H1 (cell line): ENCODE measurements around the gene ASIC2. TPM values are rescaled to one million over a fixed set of nuclear protein-coding genes. Genes with fewer than 3 reads are reported as not detected.

Source experiments
- CTCF ChIA-PET: fragments of 300-600 bp; sonication (Branson Sonifier 250); formaldehyde crosslinking; loops from one replicate; lab custom pipeline; 2021; ENCODE audit not compliant: partially characterized antibody; lab: Charles Lee
- POLR2A ChIA-PET: fragments of 300-600 bp; sonication (Branson Sonifier 250); formaldehyde crosslinking; loops from one replicate; lab custom pipeline; 2021; ENCODE audit warnings: inconsistent platforms; ENCODE audit not compliant: partially characterized antibody; lab: Charles Lee
- DNase-seq, 2 experiments: peaks; one replicate each; pipeline versions ENCODE4 v3.0.0 to v3.0.0-alpha.2; 2010 to 2022; ENCODE audit warnings: low spot score in 2 of 2, low read depth in 1 of 2, mixed read lengths in 1 of 2
- FAIRE-seq: peaks from 2 replicates; lab custom pipeline; 2011; peaks lifted over from hg19 to GRCh38; lab: Jason Lieb, UNC
- H2AFZ ChIP-seq: 2 replicates; pipeline ENCODE4 v1.8.1; 2012; ENCODE audit warnings: low read length, inconsistent platforms
- H2AK5ac ChIP-seq: 2 replicates; pipeline ENCODE4 v1.6.1; 2013; ENCODE audit warnings: low read depth, low read length
- H2BK120ac ChIP-seq: replicated peaks from 2 replicates; pipeline ENCODE3; 2013; ENCODE audit warnings: low read depth, low read length, inconsistent platforms
- H2BK12ac ChIP-seq: 2 replicates; pipeline ENCODE4 v1.6.1; 2013; ENCODE audit warnings: low read depth, low read length
- H2BK15ac ChIP-seq: 2 replicates; pipeline ENCODE4 v1.6.1; 2013; ENCODE audit warnings: low read length
- H2BK20ac ChIP-seq: 2 replicates; pipeline ENCODE4 v1.6.1; 2013; ENCODE audit warnings: low read length
- H2BK5ac ChIP-seq: 2 replicates; pipeline ENCODE4 v1.6.1; 2013; ENCODE audit warnings: low read depth, low read length
- H3K14ac ChIP-seq: 2 replicates; pipeline ENCODE4 v1.6.1; 2013; ENCODE audit warnings: inconsistent platforms; ENCODE audit not compliant: insufficient read length
- H3K18ac ChIP-seq: 2 replicates; pipeline ENCODE4 v1.6.1; 2013; ENCODE audit warnings: low read length; ENCODE audit errors: extremely low read depth
- H3K23ac ChIP-seq: 2 replicates; pipeline ENCODE4 v1.6.1; 2013; ENCODE audit warnings: inconsistent platforms; ENCODE audit not compliant: insufficient read length
- H3K23me2 ChIP-seq: 2 replicates; pipeline ENCODE4 v1.6.1; 2013; ENCODE audit warnings: low read depth, low read length
- H3K27ac ChIP-seq: 2 replicates; pipeline ENCODE4 v1.6.1; 2011; ENCODE audit warnings: low read depth, low read length, inconsistent platforms
- H3K27me3 ChIP-seq, 4 experiments: replicated peaks in 1 of 4; 1 replicate in 1 of 4; 2 replicates in 3 of 4; pipeline versions ENCODE4 v1.6.1 to v1.8.1; 2011 to 2013; ENCODE audit warnings: low read length in 3 of 4, mild to moderate bottlenecking in 3 of 4, inconsistent platforms in 2 of 4, mixed read lengths in 2 of 4, moderate library complexity in 1 of 4; ENCODE audit not compliant: control insufficient read depth in 3 of 4, insufficient read depth in 3 of 4; ENCODE audit errors: extremely low read depth in 1 of 4
- H3K36me3 ChIP-seq, 4 experiments: 2 replicates each; pipeline versions ENCODE4 v1.6.1 to v1.8.1; 2011 to 2013; ENCODE audit warnings: mild to moderate bottlenecking in 4 of 4, low read length in 3 of 4, moderate library complexity in 2 of 4, control low read depth in 1 of 4, inconsistent platforms in 1 of 4; ENCODE audit not compliant: insufficient read depth in 4 of 4, control insufficient read depth in 2 of 4
- H3K4ac ChIP-seq: replicated peaks from 2 replicates; pipeline ENCODE3; 2013; ENCODE audit warnings: low read length, low read depth, mixed read lengths, inconsistent platforms; ENCODE audit not compliant: insufficient read length
- H3K4me1 ChIP-seq, 4 experiments: replicated peaks in 1 of 4; 1 replicate in 1 of 4; 2 replicates in 3 of 4; pipeline versions ENCODE4 v1.6.1 to v1.8.1; 2011 to 2013; ENCODE audit warnings: low read length in 3 of 4, inconsistent platforms in 2 of 4, mixed read lengths in 1 of 4; ENCODE audit not compliant: insufficient read depth in 4 of 4, control insufficient read depth in 3 of 4
- H3K4me2 ChIP-seq, 2 experiments: 2 replicates each; pipeline versions ENCODE4 v1.6.1 to v1.8.1; 2011 to 2013; ENCODE audit warnings: low read depth in 2 of 2, low read length in 2 of 2, control low read depth in 1 of 2, inconsistent platforms in 1 of 2, mild to moderate bottlenecking in 1 of 2; ENCODE audit not compliant: insufficient read depth in 1 of 2
- H3K4me3 ChIP-seq, 4 experiments: fragments of 200-600, 300-600 bp in 1 of 4; sonication (generic), shearing (Covaris generic), sonication (Bioruptor Twin) in 1 of 4; 2 replicates each; pipeline versions ENCODE4 v1.5.1 to v1.8.1; 2011 to 2016; ENCODE audit warnings: low read length in 4 of 4, low read depth in 3 of 4, control low read depth in 2 of 4, inconsistent platforms in 2 of 4, mild to moderate bottlenecking in 2 of 4, mixed read lengths in 1 of 4, moderate library complexity in 1 of 4; ENCODE audit not compliant: insufficient read depth in 2 of 4; ENCODE audit errors: extremely low read depth in 1 of 4
- H3K56ac ChIP-seq: replicated peaks from 2 replicates; pipeline ENCODE3; 2013; ENCODE audit warnings: low read depth, mild to moderate bottlenecking, mixed read lengths, low read length, inconsistent platforms; ENCODE audit not compliant: insufficient read length
- H3K79me1 ChIP-seq: 2 replicates; pipeline ENCODE4 v1.6.1; 2013; ENCODE audit warnings: low read depth, low read length, control low read depth
- H3K79me2 ChIP-seq, 2 experiments: 2 replicates each; pipeline versions ENCODE4 v1.6.1 to v1.8.1; 2012 to 2013; ENCODE audit warnings: low read length in 2 of 2, mild to moderate bottlenecking in 2 of 2, inconsistent platforms in 1 of 2; ENCODE audit not compliant: insufficient read depth in 2 of 2, control insufficient read depth in 1 of 2
- H3K9ac ChIP-seq, 4 experiments: replicated peaks in 1 of 4; 1 replicate in 1 of 4; 2 replicates in 3 of 4; pipeline versions ENCODE4 v1.6.1 to v1.8.1; 2011 to 2013; ENCODE audit warnings: low read depth in 3 of 4, low read length in 3 of 4, control low read depth in 2 of 4, mild to moderate bottlenecking in 2 of 4, moderate library complexity in 2 of 4, inconsistent platforms in 1 of 4; ENCODE audit errors: extremely low read depth in 1 of 4
- H3K9me3 ChIP-seq, 2 experiments: 2 replicates each; pipeline versions ENCODE4 v1.6.1 to v1.8.1; 2012 to 2013; ENCODE audit warnings: mild to moderate bottlenecking in 2 of 2, moderate library complexity in 2 of 2, control low read depth in 1 of 2, inconsistent platforms in 1 of 2, low read depth in 1 of 2, low read length in 1 of 2, mixed read lengths in 1 of 2; ENCODE audit not compliant: insufficient read depth in 2 of 2
- H4K20me1 ChIP-seq, 2 experiments: replicated peaks in 1 of 2; 2 replicates each; pipeline versions ENCODE3 to v1.8.1; 2011 to 2013; ENCODE audit warnings: inconsistent platforms in 2 of 2, low read length in 2 of 2, mild to moderate bottlenecking in 1 of 2; ENCODE audit not compliant: insufficient read depth in 2 of 2, control insufficient read depth in 1 of 2
- H4K5ac ChIP-seq: 2 replicates; pipeline ENCODE4 v1.6.1; 2013; ENCODE audit warnings: low read length, low read depth, mixed read lengths, inconsistent platforms; ENCODE audit not compliant: insufficient read length
- H4K8ac ChIP-seq: 2 replicates; pipeline ENCODE4 v1.8.0; 2013; ENCODE audit warnings: mild to moderate bottlenecking, moderate library complexity, low read length, inconsistent platforms; ENCODE audit not compliant: insufficient read depth; ENCODE audit errors: extremely low read depth
- H4K91ac ChIP-seq: replicated peaks from 2 replicates; pipeline ENCODE3; 2013; ENCODE audit warnings: low read length, mixed read lengths, inconsistent platforms; ENCODE audit not compliant: insufficient read length
- CBX5 ChIP-seq: fragments of 300-800, 300-1000 bp; sonication (generic); IDR thresholded peaks from 2 replicates; pipeline ENCODE4 v1.7.1; 2016; ENCODE audit warnings: antibody characterized with exemption, low read length, low read depth
- CBX8 ChIP-seq: fragments of 300-800, 300-1000 bp; sonication (generic); IDR thresholded peaks from 2 replicates; pipeline ENCODE4 v1.7.1; 2016; ENCODE audit warnings: low read depth, low read length, borderline replicate concordance
- CHD2 ChIP-seq: IDR thresholded peaks from 2 replicates; pipeline ENCODE4 v1.6.1; 2012; ENCODE audit warnings: low read length, improper control_type of control experiment
- CREB1 ChIP-seq: IDR thresholded peaks from 2 replicates; pipeline ENCODE4 v1.6.1; 2012; ENCODE audit warnings: inconsistent platforms
- CTCF ChIP-seq, 3 experiments: IDR thresholded peaks; 1 replicate in 2 of 3; 2 replicates in 1 of 3; pipeline versions ENCODE4 v1.5.1 to v1.6.1; 2011; ENCODE audit warnings: low read length in 3 of 3, mild to moderate bottlenecking in 3 of 3, inconsistent platforms in 2 of 3, low read depth in 1 of 3, moderate library complexity in 1 of 3; ENCODE audit not compliant: insufficient read depth in 1 of 3; ENCODE audit errors: control extremely low read depth in 1 of 3
- RXRA ChIP-seq: IDR thresholded peaks from 2 replicates; pipeline ENCODE4 v1.6.1; 2011; ENCODE audit warnings: low read depth, mild to moderate bottlenecking, low read length, moderate library complexity; ENCODE audit not compliant: insufficient read depth
- SIRT6 ChIP-seq: IDR thresholded peaks from one replicate; pipeline ENCODE4 v1.7.1; 2012; ENCODE audit warnings: low read length, inconsistent platforms
- SP4 ChIP-seq: IDR thresholded peaks from 2 replicates; pipeline ENCODE4 v1.6.1; 2012; ENCODE audit warnings: low read length, inconsistent platforms
- WGBS, 2 experiments: shearing (Covaris generic) in 1 of 2; methylation state at CpG; one replicate each; pipeline versions ENCODE4 v1.1.6 to v1.1.7; 2013 to 2015; ENCODE audit warnings: low lambda C conversion rate in 2 of 2, mixed read lengths in 2 of 2, inconsistent platforms in 1 of 2, low coverage in 1 of 2, missing lambda C conversion rate in 1 of 2; ENCODE audit not compliant: insufficient replicate concordance in 2 of 2, insufficient coverage in 1 of 2, insufficient read length in 1 of 2; ENCODE audit errors: extremely low coverage in 1 of 2, missing lambda C conversion rate in 1 of 2; 5-methylcytosine and 5-hydroxymethylcytosine counted together
- polyA plus RNA-seq, 7 experiments: library from polyadenylated mRNA; depleted of rRNA in 3 of 7; stranded (reverse) in 5 of 7; unstranded in 2 of 7; fragments of >200 nt in 5 of 7; fragments of 200-250 nt in 2 of 7; gene quantifications; 1 replicate in 5 of 7; 2 replicates in 1 of 7; 4 replicates in 1 of 7; pipeline versions ENCODE4 v1.2.1 to v1.2.3, GENCODE V29; 2011 to 2013; ENCODE audit warnings: missing spikeins in 2 of 7, mixed read lengths in 2 of 7
- total RNA-seq: library from RNA; stranded (reverse); fragmentation: NEBNext Ultra II Directional; extraction: Animal tissue kit (Norgen Biotek cat#: 25700); gene quantifications from 2 replicates; pipeline ENCODE4 v1.2.1, GENCODE V29; 2021

The ASIC2 gene
- total and polyA plus RNA-seq, 2 of the 8 experiments (the other 6 are each of a cell fraction or from before 2014, with no cell fraction given): 0.86 to 1.2 TPM

DNA sequence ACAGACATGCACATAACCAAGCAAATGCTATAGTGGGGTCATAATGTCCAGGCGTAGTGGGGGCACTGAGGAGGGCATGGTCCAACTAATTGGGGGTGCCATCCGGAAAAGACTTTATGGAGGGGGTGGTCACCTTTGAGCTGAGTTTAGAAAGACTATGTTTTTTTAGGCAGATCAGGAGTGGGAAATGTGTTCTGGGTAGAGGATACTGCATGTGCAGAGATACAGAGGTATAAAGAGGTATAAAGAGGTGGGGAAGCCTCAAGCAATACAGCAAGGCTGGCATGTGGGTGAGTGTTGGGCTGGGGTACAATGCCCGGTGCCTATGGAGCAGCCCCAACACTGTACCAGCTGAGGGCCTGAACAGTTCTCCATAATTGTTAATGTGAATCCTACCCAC, 248.3 kb downstream of the ASIC2 start:
- Histone ChIP-seq H4K5ac (no peak overlapping the region), H3K9me3 (no peaks in the 10 kb centered on the region), H3K36me3 (no peaks in the 10 kb centered on the region), H3K4me3 (no peak overlapping the region), H2BK15ac (no peak overlapping the region), H3K18ac (no peak overlapping the region), H4K20me1 (no peaks in the 10 kb centered on the region), H3K23ac (no peak overlapping the region), H3K14ac (no peak overlapping the region), H3K27ac (no peak overlapping the region), H3K4ac (no peak overlapping the region), H2BK20ac (no peak overlapping the region), H2BK5ac (no peak overlapping the region), H3K4me1 (no peaks in the 10 kb centered on the region), H2AFZ (no peak overlapping the region), H4K91ac (no peak overlapping the region), H2BK12ac (no peak overlapping the region), H2AK5ac (no peak overlapping the region), H3K56ac (no peak overlapping the region), H3K79me2 (no peaks in the 10 kb centered on the region), H3K4me2 (no peak overlapping the region), H3K79me1 (no peaks in the 10 kb centered on the region), H3K23me2 (no peaks in the 10 kb centered on the region; the same call in 1 of the 2 replicates), H3K9ac (no peak overlapping the region), H2BK120ac (no peak overlapping the region), H4K8ac (no peak overlapping the region), H3K27me3 (no peaks in the 10 kb centered on the region; a peak in 1 of 7 replicates)
- CTCF ChIA-PET: interaction anchor here (1.0 to 2.7 kb wide), 2 partner anchors 7 to 42 kb away, joined by 3 to 16 read pairs; no protein-coding TSS in a partner anchor
- DNase-seq (no peak), FAIRE-seq (no peak)
- POLR2A ChIA-PET: no interaction called here
- 96% methylated on average over 3 of the region's 3 CpGs; no CpG with 5 or more reads in 1 of the 2 experiments for WGBS, 2 experiments
- TF ChIP-seq CTCF (IDR thresholded peaks at IDR 0.05; ENCODE audit: control extremely low read depth in 1 of 3, insufficient read depth in 1 of 3, low read depth in 1 of 3, low read length in 3 of 3) (no peak), CBX8 (no peak), SP4 (no peak), CHD2 (no peak), SIRT6 (no peak), RXRA (no peak), CBX5 (no peak), CREB1 (no peak)
